GM23338 (cell line): ENCODE data around the gene LYPD4. TPM values are rescaled to one million over a fixed set of nuclear protein-coding genes. Genes with fewer than 3 reads are reported as not detected.

ENCODE experiments used
- ATAC-seq: fragments of 200-7000 bp; cut with Tn5 transposase; 3 replicates; pipeline ENCODE4 v1.9.1; 2020
- DNase-seq: peaks from one replicate; pipeline ENCODE4 v3.0.0-alpha.2; 2015; ENCODE audit warnings: low spot score
- H2AFZ ChIP-seq: fragments of 200-600 bp; sonication (generic); 2 replicates; pipeline ENCODE4 v1.8.0; 2016; ENCODE audit warnings: antibody characterized with exemption, mild to moderate bottlenecking, moderate library complexity
- H3F3A ChIP-seq: fragments of 200-600 bp; sonication (generic); replicated peaks from 2 replicates; pipeline ENCODE4 v1.8.0; 2017; ENCODE audit warnings: antibody characterized with exemption, mixed run types, low read depth
- H3K27ac ChIP-seq: fragments of 200-600 bp; sonication (generic); 2 replicates; pipeline ENCODE4 v1.6.1; 2016; ENCODE audit warnings: low read depth
- H3K27me3 ChIP-seq: fragments of 200-600 bp; sonication (generic); 2 replicates; pipeline ENCODE4 v1.8.0; 2016; ENCODE audit warnings: mild to moderate bottlenecking, mixed run types, moderate library complexity; ENCODE audit not compliant: insufficient read depth
- H3K36me3 ChIP-seq: fragments of 200-600 bp; sonication (generic); 2 replicates; pipeline ENCODE4 v1.8.0; 2016; ENCODE audit warnings: mild to moderate bottlenecking; ENCODE audit not compliant: insufficient read depth
- H3K4me1 ChIP-seq: fragments of 200-600 bp; sonication (generic); 2 replicates; pipeline ENCODE4 v1.8.0; 2016; ENCODE audit warnings: mild to moderate bottlenecking, moderate library complexity; ENCODE audit not compliant: insufficient read depth
- H3K4me2 ChIP-seq: fragments of 200-600 bp; sonication (generic); 2 replicates; pipeline ENCODE4 v1.7.1; 2017; ENCODE audit warnings: mixed run types
- H3K4me3 ChIP-seq: fragments of 200-600 bp; sonication (generic); 2 replicates; pipeline ENCODE4 v1.6.1; 2016; ENCODE audit warnings: mixed run types
- H3K79me2 ChIP-seq: fragments of 200-600 bp; sonication (generic); replicated peaks from 2 replicates; pipeline ENCODE4 v1.8.0; 2017; ENCODE audit warnings: mild to moderate bottlenecking; ENCODE audit not compliant: insufficient read depth
- H3K9me2 ChIP-seq: fragments of 200-600 bp; sonication (generic); 2 replicates; pipeline ENCODE4 v1.8.0; 2017; ENCODE audit not compliant: insufficient read depth
- H4K20me1 ChIP-seq: fragments of 200-600 bp; sonication (generic); replicated peaks from 2 replicates; pipeline ENCODE4 v1.8.0; 2017; ENCODE audit warnings: mild to moderate bottlenecking; ENCODE audit not compliant: insufficient read depth
- H3K27ac Mint-ChIP-seq: 2 replicates; pipeline ENCODE4 v1.8.0; 2020; ENCODE audit warnings: inconsistent platforms, mild to moderate bottlenecking, moderate library complexity, mixed read lengths
- H3K27me3 Mint-ChIP-seq: 3 replicates; pipeline ENCODE4 v1.8.0; 2022; ENCODE audit warnings: low read depth, mild to moderate bottlenecking, moderate library complexity, mixed read lengths, inconsistent platforms; ENCODE audit not compliant: insufficient read depth, poor library complexity
- H3K36me3 Mint-ChIP-seq: 3 replicates; pipeline ENCODE4 v1.8.0; 2021; ENCODE audit warnings: low read depth, mild to moderate bottlenecking, inconsistent platforms, moderate library complexity, mixed read lengths
- H3K4me1 Mint-ChIP-seq: 3 replicates; pipeline ENCODE4 v1.8.0; 2020; ENCODE audit warnings: mild to moderate bottlenecking, inconsistent platforms, mixed read lengths
- H3K4me3 Mint-ChIP-seq: 3 replicates; pipeline ENCODE4 v1.8.0; 2021; ENCODE audit warnings: moderate library complexity, mild to moderate bottlenecking, inconsistent platforms, mixed read lengths
- H3K9me3 Mint-ChIP-seq: 3 replicates; pipeline ENCODE4 v1.8.0; 2020; ENCODE audit warnings: moderate library complexity, mild to moderate bottlenecking, inconsistent platforms, mixed read lengths
- CREB1 ChIP-seq: fragments of 250-450 bp; sonication (Bioruptor Pico); IDR thresholded peaks from 2 replicates; pipeline ENCODE4 v1.5.0; 2020; ENCODE audit warnings: low read depth, mild to moderate bottlenecking, moderate library complexity
- EZH2 ChIP-seq: fragments of 200-600 bp; sonication (generic); IDR thresholded peaks from one replicate; pipeline ENCODE4 v1.8.0; 2017; ENCODE audit warnings: antibody characterized with exemption, mild to moderate bottlenecking, low read depth; ENCODE audit not compliant: unreplicated experiment
- EZH2phosphoT487 ChIP-seq: fragments of 200-600 bp; sonication (generic); IDR thresholded peaks from one replicate; pipeline ENCODE4 v1.8.1; 2018; ENCODE audit warnings: antibody characterized with exemption; ENCODE audit not compliant: unreplicated experiment
- JUNB ChIP-seq: IDR thresholded peaks from one replicate; pipeline ENCODE4 v1.6.1; 2016; ENCODE audit warnings: antibody characterized with exemption; ENCODE audit not compliant: unreplicated experiment
- NANOG ChIP-seq: IDR thresholded peaks from 2 replicates; pipeline ENCODE4 v1.6.1; 2016; ENCODE audit warnings: antibody characterized with exemption, borderline replicate concordance
- POLR2AphosphoS5 ChIP-seq: IDR thresholded peaks from 2 replicates; pipeline ENCODE4 v1.6.1; 2016; ENCODE audit warnings: antibody characterized with exemption, low read depth
- STAT1 ChIP-seq: IDR thresholded peaks from one replicate; pipeline ENCODE4 v1.6.1; 2016; ENCODE audit warnings: antibody characterized with exemption; ENCODE audit not compliant: unreplicated experiment
- ZNF114 ChIP-seq: fragments of 250-450 bp; sonication (Bioruptor Pico); IDR thresholded peaks from 2 replicates; pipeline ENCODE4 v1.5.0; 2020; ENCODE audit warnings: mild to moderate bottlenecking, moderate library complexity
- ZNF331 ChIP-seq: fragments of 250-450 bp; sonication (Bioruptor Pico); IDR thresholded peaks from 2 replicates; pipeline ENCODE4 v1.5.0; 2020; ENCODE audit warnings: low read depth, mild to moderate bottlenecking, moderate library complexity
- polyA plus RNA-seq: library from polyadenylated mRNA; unstranded; fragments of >200 nt; fragmentation: Nextera tagmentation; extraction: Ambion mirVana; gene quantifications from 2 replicates; pipeline ENCODE4 v1.2.1, GENCODE V29; 2016
- total RNA-seq: library from RNA; depleted of rRNA; stranded (reverse); fragments of >200 nt; shearing (Covaris generic); gene quantifications from 2 replicates; pipeline ENCODE4 v1.2.3, GENCODE V29; 2014
- TF ChIP-seq, protein P1 (sequence below), 2 experiments: fragments of 200-600 bp in 1 of 2; sonication (generic) in 1 of 2; conservative IDR thresholded peaks; 2 replicates each; pipeline versions ENCODE4 v1.5.1 to v1.6.1; 2016 to 2017; ENCODE audit warnings: antibody characterized with exemption in 2 of 2, low read depth in 2 of 2, mild to moderate bottlenecking in 2 of 2, moderate library complexity in 1 of 2
- TF ChIP-seq, protein P2 (sequence below): fragments of 250-450 bp; sonication (Bioruptor Pico); IDR thresholded peaks from 2 replicates; pipeline ENCODE4 v1.5.0; 2020; ENCODE audit warnings: mild to moderate bottlenecking, moderate library complexity
- TF ChIP-seq, protein P3 (sequence below): IDR thresholded peaks from one replicate; pipeline ENCODE4 v1.6.1; 2018; ENCODE audit warnings: antibody characterized with exemption; ENCODE audit not compliant: unreplicated experiment
- TF ChIP-seq, protein P4 (sequence below): IDR thresholded peaks from 2 replicates; pipeline ENCODE4 v1.6.1; 2016; ENCODE audit warnings: antibody characterized with exemption

The LYPD4 gene
- total and polyA plus RNA-seq, 2 experiments from 2014 or later = not detected

DNA sequence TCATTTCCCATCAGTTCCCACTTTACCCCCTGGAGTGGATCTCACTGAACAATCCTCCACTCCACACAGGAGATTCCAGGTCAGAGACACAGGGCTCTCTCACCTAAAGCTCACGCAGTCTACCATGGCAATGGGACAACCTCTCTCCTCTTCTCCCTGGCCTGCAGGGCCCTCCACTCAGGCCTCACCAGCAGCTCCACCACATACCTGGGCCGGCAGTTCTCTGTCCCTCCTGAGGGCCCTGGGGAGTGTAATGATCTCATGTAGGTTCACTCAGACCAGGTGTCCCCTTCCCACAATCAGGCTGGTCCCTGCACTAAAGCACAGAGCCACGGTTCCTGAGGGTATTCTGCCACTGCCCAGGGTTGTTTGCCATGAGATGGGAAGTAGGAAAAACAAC lies 32.5 kb downstream of the LYPD4 start (continued):
- TF ChIP-seq JUNB (no peak), POLR2AphosphoS5 (no peak), ZNF114 (CRISPR knock-in tag) (no peak), STAT1 (no peak)

DNA sequence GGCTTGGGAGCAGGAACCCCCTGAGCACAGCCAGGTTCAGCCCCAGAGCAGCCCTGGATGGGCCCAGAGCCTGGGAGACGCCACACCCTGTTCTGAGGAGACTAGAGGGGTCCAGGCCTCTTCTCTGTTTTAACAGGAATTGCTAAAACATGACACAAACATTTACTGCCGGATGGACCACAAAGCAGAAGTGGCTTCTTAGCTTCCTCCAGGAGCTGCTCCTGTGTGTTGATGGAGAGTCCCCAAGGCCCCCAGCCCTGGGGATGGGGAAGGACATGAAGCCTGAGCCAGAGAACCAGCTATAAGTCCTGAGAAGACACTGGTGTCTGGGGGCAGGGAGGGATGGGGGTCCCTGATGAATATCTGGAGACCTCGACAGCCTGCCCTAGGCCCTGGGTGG lies 33.4 kb downstream of the LYPD4 start:
- Histone ChIP-seq H3K9me2 (no peaks in the 10 kb centered on the region), H3K36me3 (no peaks in the 10 kb centered on the region), H3F3A (no peaks in the 10 kb centered on the region), H2AFZ (no peak overlapping the region), H3K4me2 (no peak overlapping the region), H3K4me3 (no peak overlapping the region), H3K79me2 (no peaks in the 10 kb centered on the region), H3K4me1 (no peaks in the 10 kb centered on the region), H4K20me1 (no peaks in the 10 kb centered on the region), H3K27ac (no peak overlapping the region), H3K27me3 (no peaks in the 10 kb centered on the region)
- Mint-ChIP-seq H3K36me3 (no peaks in the 10 kb centered on the region), H3K9me3 (no peaks in the 10 kb centered on the region), H3K27ac (no peak overlapping the region), H3K4me1 (no peaks in the 10 kb centered on the region), H3K4me3 (no peak overlapping the region), H3K27me3 (peaks cover 11% of the 10 kb centered on the region)
- no peak for ATAC-seq
- DNase-seq = no peak
- TF ChIP-seq EZH2phosphoT487 = no peak
- no peak for TF ChIP-seq STAT1
- TF ChIP-seq CREB1 = no peak
- TF ChIP-seq ZNF331 = no peak
- TF ChIP-seq, protein P1, sequence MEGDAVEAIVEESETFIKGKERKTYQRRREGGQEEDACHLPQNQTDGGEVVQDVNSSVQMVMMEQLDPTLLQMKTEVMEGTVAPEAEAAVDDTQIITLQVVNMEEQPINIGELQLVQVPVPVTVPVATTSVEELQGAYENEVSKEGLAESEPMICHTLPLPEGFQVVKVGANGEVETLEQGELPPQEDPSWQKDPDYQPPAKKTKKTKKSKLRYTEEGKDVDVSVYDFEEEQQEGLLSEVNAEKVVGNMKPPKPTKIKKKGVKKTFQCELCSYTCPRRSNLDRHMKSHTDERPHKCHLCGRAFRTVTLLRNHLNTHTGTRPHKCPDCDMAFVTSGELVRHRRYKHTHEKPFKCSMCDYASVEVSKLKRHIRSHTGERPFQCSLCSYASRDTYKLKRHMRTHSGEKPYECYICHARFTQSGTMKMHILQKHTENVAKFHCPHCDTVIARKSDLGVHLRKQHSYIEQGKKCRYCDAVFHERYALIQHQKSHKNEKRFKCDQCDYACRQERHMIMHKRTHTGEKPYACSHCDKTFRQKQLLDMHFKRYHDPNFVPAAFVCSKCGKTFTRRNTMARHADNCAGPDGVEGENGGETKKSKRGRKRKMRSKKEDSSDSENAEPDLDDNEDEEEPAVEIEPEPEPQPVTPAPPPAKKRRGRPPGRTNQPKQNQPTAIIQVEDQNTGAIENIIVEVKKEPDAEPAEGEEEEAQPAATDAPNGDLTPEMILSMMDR (conservative IDR thresholded peaks at IDR 0.05; ENCODE audit: low read depth in 2 of 2) = no peak
- TF ChIP-seq, protein P2, sequence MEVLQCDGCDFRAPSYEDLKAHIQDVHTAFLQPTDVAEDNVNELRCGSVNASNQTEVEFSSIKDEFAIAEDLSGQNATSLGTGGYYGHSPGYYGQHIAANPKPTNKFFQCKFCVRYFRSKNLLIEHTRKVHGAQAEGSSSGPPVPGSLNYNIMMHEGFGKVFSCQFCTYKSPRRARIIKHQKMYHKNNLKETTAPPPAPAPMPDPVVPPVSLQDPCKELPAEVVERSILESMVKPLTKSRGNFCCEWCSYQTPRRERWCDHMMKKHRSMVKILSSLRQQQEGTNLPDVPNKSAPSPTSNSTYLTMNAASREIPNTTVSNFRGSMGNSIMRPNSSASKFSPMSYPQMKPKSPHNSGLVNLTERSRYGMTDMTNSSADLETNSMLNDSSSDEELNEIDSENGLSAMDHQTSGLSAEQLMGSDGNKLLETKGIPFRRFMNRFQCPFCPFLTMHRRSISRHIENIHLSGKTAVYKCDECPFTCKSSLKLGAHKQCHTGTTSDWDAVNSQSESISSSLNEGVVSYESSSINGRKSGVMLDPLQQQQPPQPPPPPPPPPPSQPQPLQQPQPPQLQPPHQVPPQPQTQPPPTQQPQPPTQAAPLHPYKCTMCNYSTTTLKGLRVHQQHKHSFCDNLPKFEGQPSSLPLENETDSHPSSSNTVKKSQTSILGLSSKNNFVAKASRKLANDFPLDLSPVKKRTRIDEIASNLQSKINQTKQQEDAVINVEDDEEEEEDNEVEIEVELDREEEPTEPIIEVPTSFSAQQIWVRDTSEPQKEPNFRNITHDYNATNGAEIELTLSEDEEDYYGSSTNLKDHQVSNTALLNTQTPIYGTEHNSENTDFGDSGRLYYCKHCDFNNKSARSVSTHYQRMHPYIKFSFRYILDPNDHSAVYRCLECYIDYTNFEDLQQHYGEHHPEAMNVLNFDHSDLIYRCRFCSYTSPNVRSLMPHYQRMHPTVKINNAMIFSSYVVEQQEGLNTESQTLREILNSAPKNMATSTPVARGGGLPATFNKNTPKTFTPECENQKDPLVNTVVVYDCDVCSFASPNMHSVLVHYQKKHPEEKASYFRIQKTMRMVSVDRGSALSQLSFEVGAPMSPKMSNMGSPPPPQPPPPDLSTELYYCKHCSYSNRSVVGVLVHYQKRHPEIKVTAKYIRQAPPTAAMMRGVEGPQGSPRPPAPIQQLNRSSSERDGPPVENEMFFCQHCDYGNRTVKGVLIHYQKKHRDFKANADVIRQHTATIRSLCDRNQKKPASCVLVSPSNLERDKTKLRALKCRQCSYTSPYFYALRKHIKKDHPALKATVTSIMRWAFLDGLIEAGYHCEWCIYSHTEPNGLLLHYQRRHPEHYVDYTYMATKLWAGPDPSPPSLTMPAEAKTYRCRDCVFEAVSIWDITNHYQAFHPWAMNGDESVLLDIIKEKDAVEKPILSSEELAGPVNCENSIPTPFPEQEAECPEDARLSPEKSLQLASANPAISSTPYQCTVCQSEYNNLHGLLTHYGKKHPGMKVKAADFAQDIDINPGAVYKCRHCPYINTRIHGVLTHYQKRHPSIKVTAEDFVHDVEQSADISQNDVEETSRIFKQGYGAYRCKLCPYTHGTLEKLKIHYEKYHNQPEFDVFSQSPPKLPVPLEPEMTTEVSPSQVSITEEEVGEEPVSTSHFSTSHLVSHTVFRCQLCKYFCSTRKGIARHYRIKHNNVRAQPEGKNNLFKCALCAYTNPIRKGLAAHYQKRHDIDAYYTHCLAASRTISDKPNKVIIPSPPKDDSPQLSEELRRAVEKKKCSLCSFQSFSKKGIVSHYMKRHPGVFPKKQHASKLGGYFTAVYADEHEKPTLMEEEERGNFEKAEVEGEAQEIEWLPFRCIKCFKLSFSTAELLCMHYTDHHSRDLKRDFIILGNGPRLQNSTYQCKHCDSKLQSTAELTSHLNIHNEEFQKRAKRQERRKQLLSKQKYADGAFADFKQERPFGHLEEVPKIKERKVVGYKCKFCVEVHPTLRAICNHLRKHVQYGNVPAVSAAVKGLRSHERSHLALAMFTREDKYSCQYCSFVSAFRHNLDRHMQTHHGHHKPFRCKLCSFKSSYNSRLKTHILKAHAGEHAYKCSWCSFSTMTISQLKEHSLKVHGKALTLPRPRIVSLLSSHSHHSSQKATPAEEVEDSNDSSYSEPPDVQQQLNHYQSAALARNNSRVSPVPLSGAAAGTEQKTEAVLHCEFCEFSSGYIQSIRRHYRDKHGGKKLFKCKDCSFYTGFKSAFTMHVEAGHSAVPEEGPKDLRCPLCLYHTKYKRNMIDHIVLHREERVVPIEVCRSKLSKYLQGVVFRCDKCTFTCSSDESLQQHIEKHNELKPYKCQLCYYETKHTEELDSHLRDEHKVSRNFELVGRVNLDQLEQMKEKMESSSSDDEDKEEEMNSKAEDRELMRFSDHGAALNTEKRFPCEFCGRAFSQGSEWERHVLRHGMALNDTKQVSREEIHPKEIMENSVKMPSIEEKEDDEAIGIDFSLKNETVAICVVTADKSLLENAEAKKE (CRISPR knock-in tag) = no peak
- TF ChIP-seq POLR2AphosphoS5 = no peak
- no peak for TF ChIP-seq NANOG
- TF ChIP-seq JUNB = no peak
- TF ChIP-seq, protein P3, sequence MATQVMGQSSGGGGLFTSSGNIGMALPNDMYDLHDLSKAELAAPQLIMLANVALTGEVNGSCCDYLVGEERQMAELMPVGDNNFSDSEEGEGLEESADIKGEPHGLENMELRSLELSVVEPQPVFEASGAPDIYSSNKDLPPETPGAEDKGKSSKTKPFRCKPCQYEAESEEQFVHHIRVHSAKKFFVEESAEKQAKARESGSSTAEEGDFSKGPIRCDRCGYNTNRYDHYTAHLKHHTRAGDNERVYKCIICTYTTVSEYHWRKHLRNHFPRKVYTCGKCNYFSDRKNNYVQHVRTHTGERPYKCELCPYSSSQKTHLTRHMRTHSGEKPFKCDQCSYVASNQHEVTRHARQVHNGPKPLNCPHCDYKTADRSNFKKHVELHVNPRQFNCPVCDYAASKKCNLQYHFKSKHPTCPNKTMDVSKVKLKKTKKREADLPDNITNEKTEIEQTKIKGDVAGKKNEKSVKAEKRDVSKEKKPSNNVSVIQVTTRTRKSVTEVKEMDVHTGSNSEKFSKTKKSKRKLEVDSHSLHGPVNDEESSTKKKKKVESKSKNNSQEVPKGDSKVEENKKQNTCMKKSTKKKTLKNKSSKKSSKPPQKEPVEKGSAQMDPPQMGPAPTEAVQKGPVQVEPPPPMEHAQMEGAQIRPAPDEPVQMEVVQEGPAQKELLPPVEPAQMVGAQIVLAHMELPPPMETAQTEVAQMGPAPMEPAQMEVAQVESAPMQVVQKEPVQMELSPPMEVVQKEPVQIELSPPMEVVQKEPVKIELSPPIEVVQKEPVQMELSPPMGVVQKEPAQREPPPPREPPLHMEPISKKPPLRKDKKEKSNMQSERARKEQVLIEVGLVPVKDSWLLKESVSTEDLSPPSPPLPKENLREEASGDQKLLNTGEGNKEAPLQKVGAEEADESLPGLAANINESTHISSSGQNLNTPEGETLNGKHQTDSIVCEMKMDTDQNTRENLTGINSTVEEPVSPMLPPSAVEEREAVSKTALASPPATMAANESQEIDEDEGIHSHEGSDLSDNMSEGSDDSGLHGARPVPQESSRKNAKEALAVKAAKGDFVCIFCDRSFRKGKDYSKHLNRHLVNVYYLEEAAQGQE = no peak
- no peak for TF ChIP-seq ZNF114 (CRISPR knock-in tag)
- TF ChIP-seq, protein P4, sequence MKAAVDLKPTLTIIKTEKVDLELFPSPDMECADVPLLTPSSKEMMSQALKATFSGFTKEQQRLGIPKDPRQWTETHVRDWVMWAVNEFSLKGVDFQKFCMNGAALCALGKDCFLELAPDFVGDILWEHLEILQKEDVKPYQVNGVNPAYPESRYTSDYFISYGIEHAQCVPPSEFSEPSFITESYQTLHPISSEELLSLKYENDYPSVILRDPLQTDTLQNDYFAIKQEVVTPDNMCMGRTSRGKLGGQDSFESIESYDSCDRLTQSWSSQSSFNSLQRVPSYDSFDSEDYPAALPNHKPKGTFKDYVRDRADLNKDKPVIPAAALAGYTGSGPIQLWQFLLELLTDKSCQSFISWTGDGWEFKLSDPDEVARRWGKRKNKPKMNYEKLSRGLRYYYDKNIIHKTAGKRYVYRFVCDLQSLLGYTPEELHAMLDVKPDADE = no peak
- no peak for TF ChIP-seq EZH2
